Measurements from ENCODE around the gene SENP3.
A peak's percentile ranks its signal among the peaks of the same experiment; 100 is the strongest.

SENP3 gene

GRCh38 chr17:7577327-7578199 is 15.8 kb downstream of the SENP3 start:
- no peak for DNase-seq (ENCODE audit: low read depth)

GRCh38 chr17:7579001-7579833 is 17.5 kb downstream of the SENP3 start, which contains the start of gene CD68:
CD68 (plus strand) TSS chr17:7579638; CDS start chr17:7579678, 40 bp downstream.
- no peak for DNase-seq (ENCODE audit: low read depth)

- no peak for DNase-seq (ENCODE audit: low read depth)
These were observed 18.3 kb downstream of the SENP3 start for GRCh38 chr17:7579834-7580603.

GRCh38 chr17:7580604-7581575 is 19.2 kb downstream of the SENP3 start:
- DNase-seq (ENCODE audit: low read depth) = no peak

- no peak for DNase-seq (ENCODE audit: low read depth)
These were observed 20.9 kb downstream of the SENP3 start for GRCh38 chr17:7582396-7583252.

- DNase-seq (ENCODE audit: low read depth) = peak; percentile 86
These were observed 21.8 kb downstream of the SENP3 start, which contains the start of gene MPDU1 for GRCh38 chr17:7583253-7584109. MPDU1 (plus strand) TSS chr17:7583852; CDS start chr17:7583863, 11 bp downstream.

GRCh38 chr17:7586673-7587419 is 25.1 kb downstream of the SENP3 start:
- DNase-seq (ENCODE audit: low read depth) = no peak

- no peak for DNase-seq (ENCODE audit: low read depth)
These were observed 25.9 kb downstream of the SENP3 start for GRCh38 chr17:7587420-7588151.

GRCh38 chr17:7588553-7589203 is 27.0 kb downstream of the SENP3 start:
- DNase-seq (ENCODE audit: low read depth) = no peak

GRCh38 chr17:7589204-7589868 is 27.6 kb downstream of the SENP3 start:
- DNase-seq (ENCODE audit: low read depth) = no peak

GRCh38 chr17:7589891-7590691 is 28.4 kb downstream of the SENP3 start, which contains the start of gene SOX15:
SOX15 (minus strand) TSS chr17:7590094; CDS start chr17:7589676, 418 bp downstream.
- DNase-seq (ENCODE audit: low read depth) = no peak

- no peak for DNase-seq (ENCODE audit: low read depth)
These were observed 29.0 kb downstream of the SENP3 start for GRCh38 chr17:7590743-7591142.

- DNase-seq (ENCODE audit: low read depth) = no peak
These were observed 29.9 kb downstream of the SENP3 start for GRCh38 chr17:7591596-7591995.

- DNase-seq (ENCODE audit: low read depth) = no peak
These were observed 30.8 kb downstream of the SENP3 start for GRCh38 chr17:7592422-7593021.

- no peak for DNase-seq (ENCODE audit: low read depth)
These were observed 31.6 kb downstream of the SENP3 start for GRCh38 chr17:7593296-7593695.

Data from CMK (cell line).